Endodermal cell (in vitro differentiated cells): Measurements from ENCODE around the gene MYD88. TPM values are rescaled to one million over a fixed set of nuclear protein-coding genes. Genes with fewer than 3 reads are reported as not detected.

Experiments used
- DNase-seq: peaks from one replicate; pipeline ENCODE4 v3.0.0-alpha.2; 2017
- H3K27ac ChIP-seq: 2 replicates; pipeline ENCODE4 v1.5.1; 2013; ENCODE audit warnings: mild to moderate bottlenecking, low read depth, low read length, moderate library complexity
- H3K27me3 ChIP-seq: 2 replicates; pipeline ENCODE4 v1.6.1; 2013; ENCODE audit warnings: mild to moderate bottlenecking, low read length, moderate library complexity; ENCODE audit not compliant: insufficient read depth, control insufficient read depth, poor library complexity, severe bottlenecking
- H3K36me3 ChIP-seq: 2 replicates; pipeline ENCODE4 v1.7.0; 2013; ENCODE audit warnings: mild to moderate bottlenecking, low read length, moderate library complexity; ENCODE audit not compliant: control insufficient read depth, insufficient read depth
- H3K4me1 ChIP-seq: one replicate; pipeline ENCODE4 v1.7.0; 2013; ENCODE audit warnings: low read length; ENCODE audit not compliant: control insufficient read depth, insufficient read depth
- H3K4me3 ChIP-seq: 2 replicates; pipeline ENCODE4 v1.5.1; 2013; ENCODE audit warnings: mild to moderate bottlenecking, low read length, moderate library complexity
- H3K9ac ChIP-seq: 2 replicates; pipeline ENCODE4 v1.6.1; 2013; ENCODE audit warnings: mild to moderate bottlenecking, low read length, moderate library complexity; ENCODE audit not compliant: poor library complexity, severe bottlenecking; ENCODE audit errors: extremely low read depth
- H3K9me3 ChIP-seq: 2 replicates; pipeline ENCODE4 v1.6.1; 2013; ENCODE audit warnings: mild to moderate bottlenecking, low read length, moderate library complexity; ENCODE audit not compliant: control insufficient read depth
- H3K27ac Mint-ChIP-seq: 2 replicates; pipeline ENCODE4 v1.8.0; 2020; ENCODE audit warnings: mixed read lengths
- H3K27me3 Mint-ChIP-seq: 2 replicates; pipeline ENCODE4 v1.8.0; 2021; ENCODE audit warnings: mild to moderate bottlenecking, mixed read lengths; ENCODE audit not compliant: insufficient read depth
- H3K36me3 Mint-ChIP-seq: 2 replicates; pipeline ENCODE4 v1.8.0; 2020; ENCODE audit warnings: low read depth, mixed read lengths
- H3K4me1 Mint-ChIP-seq: 2 replicates; pipeline ENCODE4 v1.8.0; 2020; ENCODE audit warnings: mixed read lengths
- H3K4me3 Mint-ChIP-seq: 2 replicates; pipeline ENCODE4 v1.8.0; 2020; ENCODE audit warnings: mild to moderate bottlenecking, moderate library complexity, mixed read lengths
- H3K9me3 Mint-ChIP-seq: 2 replicates; pipeline ENCODE4 v1.8.0; 2020; ENCODE audit warnings: mild to moderate bottlenecking, mixed read lengths
- WGBS, 2 experiments: methylation state at CpG; one replicate each; pipeline versions ENCODE4 v1.1.5 to v1.1.7; 2013; ENCODE audit warnings: missing lambda C conversion rate in 2 of 2, mixed read lengths in 1 of 2; ENCODE audit not compliant: insufficient coverage in 1 of 2, insufficient read length in 1 of 2; 5-methylcytosine and 5-hydroxymethylcytosine counted together
- total RNA-seq, 2 donors: library from RNA; stranded (reverse); fragmentation: NEBNext Ultra II Directional in 1 of 2; extraction: Animal tissue kit (Norgen Biotek cat#: 25700) in 1 of 2; gene quantifications; 2 replicates in 1 of 2; 3 replicates in 1 of 2; pipeline ENCODE4 v1.2.1, GENCODE V29; 2021
- TF ChIP-seq, protein P1 (sequence below): fragments of 200-600 bp; sonication (generic); conservative IDR thresholded peaks from 2 replicates; pipeline ENCODE4 v1.5.0; 2021; ENCODE audit warnings: antibody characterized with exemption, mild to moderate bottlenecking

Gene MYD88
- total RNA-seq, 2 donors from 2014 or later, result 16.2 to 18.8 TPM

DNA sequence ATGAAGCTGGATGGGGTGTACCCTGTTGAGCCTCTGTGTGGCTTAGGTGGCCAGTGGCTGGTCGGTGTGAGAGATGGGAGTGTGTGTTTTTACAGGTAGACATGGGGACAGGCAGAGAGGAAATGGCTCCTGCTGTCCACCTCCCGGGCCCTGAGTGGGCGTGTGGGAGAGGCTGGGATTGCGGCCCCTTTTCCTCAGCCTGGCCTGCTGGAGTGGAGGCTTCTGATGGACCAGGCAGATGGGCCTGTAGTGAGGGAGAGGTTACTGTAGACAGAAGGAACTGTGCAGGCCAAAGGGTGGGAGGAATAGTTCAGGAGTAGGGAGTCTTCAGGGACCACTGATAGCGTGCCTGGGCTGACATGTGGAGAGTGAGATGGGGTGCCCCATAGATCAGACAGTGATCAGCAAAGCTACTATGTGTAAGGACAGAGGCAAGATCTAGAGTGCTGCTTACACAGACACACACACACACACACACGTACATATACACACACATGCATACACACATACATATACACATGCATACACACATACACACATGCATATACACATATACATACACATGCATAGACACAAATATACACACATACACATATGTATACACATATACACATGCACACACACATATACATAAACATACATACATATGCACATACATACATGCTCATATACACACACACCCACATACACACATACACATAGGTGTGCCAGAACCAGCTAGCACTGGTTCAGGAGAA, 28.0 kb upstream of the MYD88 start:
- peaks cover 3% of the 10 kb centered on the region for H3K9me3 Mint-ChIP-seq
- no peak overlapping the region for H3K27ac Mint-ChIP-seq
- no peaks in the 10 kb centered on the region for H3K36me3 Mint-ChIP-seq
- H3K4me1 ChIP-seq, result no peaks in the 10 kb centered on the region
- WGBS, 2 experiments, result 91 to 100% methylated on average over 4 to 6 of the region's 6 CpGs
- H3K27ac ChIP-seq, result no peak overlapping the region
- H3K36me3 ChIP-seq, result no peaks in the 10 kb centered on the region
- peak; percentile 19 for DNase-seq
- no peak overlapping the region for H3K4me3 Mint-ChIP-seq
- peaks cover 6% of the 10 kb centered on the region for H3K27me3 Mint-ChIP-seq
- H3K4me3 ChIP-seq, result no peak overlapping the region
- H3K9ac ChIP-seq, result no peak overlapping the region
- TF ChIP-seq, protein P1, sequence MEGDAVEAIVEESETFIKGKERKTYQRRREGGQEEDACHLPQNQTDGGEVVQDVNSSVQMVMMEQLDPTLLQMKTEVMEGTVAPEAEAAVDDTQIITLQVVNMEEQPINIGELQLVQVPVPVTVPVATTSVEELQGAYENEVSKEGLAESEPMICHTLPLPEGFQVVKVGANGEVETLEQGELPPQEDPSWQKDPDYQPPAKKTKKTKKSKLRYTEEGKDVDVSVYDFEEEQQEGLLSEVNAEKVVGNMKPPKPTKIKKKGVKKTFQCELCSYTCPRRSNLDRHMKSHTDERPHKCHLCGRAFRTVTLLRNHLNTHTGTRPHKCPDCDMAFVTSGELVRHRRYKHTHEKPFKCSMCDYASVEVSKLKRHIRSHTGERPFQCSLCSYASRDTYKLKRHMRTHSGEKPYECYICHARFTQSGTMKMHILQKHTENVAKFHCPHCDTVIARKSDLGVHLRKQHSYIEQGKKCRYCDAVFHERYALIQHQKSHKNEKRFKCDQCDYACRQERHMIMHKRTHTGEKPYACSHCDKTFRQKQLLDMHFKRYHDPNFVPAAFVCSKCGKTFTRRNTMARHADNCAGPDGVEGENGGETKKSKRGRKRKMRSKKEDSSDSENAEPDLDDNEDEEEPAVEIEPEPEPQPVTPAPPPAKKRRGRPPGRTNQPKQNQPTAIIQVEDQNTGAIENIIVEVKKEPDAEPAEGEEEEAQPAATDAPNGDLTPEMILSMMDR, result no peak
- H3K27me3 ChIP-seq, result no peaks in the 10 kb centered on the region
- H3K9me3 ChIP-seq, result no peaks in the 10 kb centered on the region
- H3K4me1 Mint-ChIP-seq, result no peaks in the 10 kb centered on the region

DNA sequence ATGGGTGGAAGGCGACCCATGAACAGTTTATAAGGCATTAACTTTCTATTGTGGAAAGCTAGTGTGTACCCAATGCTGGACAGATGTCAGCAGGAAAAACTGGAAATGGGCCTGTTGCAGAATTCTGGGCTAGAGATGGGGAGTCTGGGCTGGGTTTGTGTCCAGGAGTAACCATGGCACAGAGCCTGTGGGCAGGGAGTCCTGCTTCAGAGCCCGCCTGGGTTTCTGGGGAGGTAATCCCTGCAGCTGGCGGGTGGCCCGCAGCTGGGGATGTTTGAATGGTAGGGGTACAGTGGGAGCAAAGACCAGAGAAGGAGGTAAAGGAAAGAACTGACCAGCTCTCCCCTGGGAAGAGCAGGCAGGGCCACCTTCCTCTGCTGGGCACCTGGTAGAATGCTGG, 27.3 kb upstream of the MYD88 start:
- Mint-ChIP-seq H3K4me1 (no peaks in the 10 kb centered on the region), H3K4me3 (no peak overlapping the region), H3K27ac (no peak overlapping the region), H3K27me3 (peaks cover 11% of the 10 kb centered on the region), H3K9me3 (no peaks in the 10 kb centered on the region), H3K36me3 (no peaks in the 10 kb centered on the region)
- no peak overlapping the region for H3K9ac ChIP-seq
- WGBS, 2 experiments, result 90 to 91% methylated on average over 2 to 4 of the region's 4 CpGs
- no peaks in the 10 kb centered on the region for H3K9me3 ChIP-seq
- no peaks in the 10 kb centered on the region for H3K4me1 ChIP-seq
- no peak overlapping the region for H3K27ac ChIP-seq
- H3K36me3 ChIP-seq, result no peaks in the 10 kb centered on the region
- no peak overlapping the region for H3K4me3 ChIP-seq
- TF ChIP-seq, protein P1, result no peak
- no peaks in the 10 kb centered on the region for H3K27me3 ChIP-seq
- no peak for DNase-seq

DNA sequence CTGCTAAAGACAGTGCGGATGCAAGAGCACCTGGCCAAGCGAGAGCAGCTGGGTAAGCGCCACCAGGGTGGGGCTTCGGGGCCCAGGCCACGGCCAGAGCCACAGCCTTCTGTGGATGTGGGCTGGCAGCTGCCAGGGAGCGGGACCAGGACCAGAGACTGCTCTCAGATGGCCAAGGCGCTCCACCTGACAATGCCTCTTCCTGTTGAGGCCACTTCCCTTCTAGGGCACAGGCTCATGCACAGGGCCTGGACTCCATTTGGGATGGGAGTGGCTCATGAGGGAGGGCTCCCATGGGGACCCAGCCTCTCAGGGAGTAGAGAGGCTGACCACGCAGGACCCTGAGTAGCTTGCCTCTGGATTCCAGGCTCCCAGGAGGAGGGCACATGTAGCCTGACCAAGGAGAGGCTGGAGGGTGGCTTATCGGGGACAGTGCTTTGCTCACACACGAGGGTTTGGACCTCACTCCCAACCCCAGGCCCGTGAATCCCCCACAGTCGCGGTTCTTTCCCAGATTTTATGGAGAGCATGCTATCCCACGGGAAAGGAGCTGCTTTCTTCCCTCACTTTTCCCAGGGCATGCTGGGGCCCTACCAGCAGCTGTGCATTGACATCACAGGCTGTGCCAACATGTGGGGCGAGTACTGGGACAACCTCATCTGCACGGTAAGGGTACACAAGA, 26.6 kb upstream of the MYD88 start:
- WGBS, 2 experiments, result 87 to 95% methylated on average over 6 to 16 of the region's 16 CpGs
- Mint-ChIP-seq H3K4me1 (no peaks in the 10 kb centered on the region), H3K27ac (no peak overlapping the region), H3K27me3 (peaks cover 10% of the 10 kb centered on the region), H3K4me3 (no peak overlapping the region), H3K36me3 (no peaks in the 10 kb centered on the region), H3K9me3 (no peaks in the 10 kb centered on the region)
- DNase-seq, result peak; percentile 39
- Histone ChIP-seq H3K9ac (no peak overlapping the region), H3K27me3 (no peaks in the 10 kb centered on the region), H3K9me3 (no peaks in the 10 kb centered on the region), H3K36me3 (no peaks in the 10 kb centered on the region), H3K4me1 (no peaks in the 10 kb centered on the region), H3K4me3 (no peak overlapping the region), H3K27ac (no peak overlapping the region)
- TF ChIP-seq, protein P1, result no peak
